TTC549 (cell line): ENCODE measurements around the gene PTTG1.

Source experiments
- FAIRE-seq: peaks from 2 replicates; lab custom pipeline; 2012; peaks lifted over from hg19 to GRCh38; lab: Jason Lieb, UNC

Gene PTTG1

GRCh38 chr5:160473681-160474080, 52.0 kb downstream of the PTTG1 start:
- FAIRE-seq: no peak

- no peak for FAIRE-seq
Measured at GRCh38 chr5:160474084-160474483, 52.4 kb downstream of the PTTG1 start.

- no peak for FAIRE-seq
Measured at GRCh38 chr5:160475864-160476438, 54.3 kb downstream of the PTTG1 start.

- no peak for FAIRE-seq
Measured at GRCh38 chr5:160477266-160477970, 55.8 kb downstream of the PTTG1 start.

DNA sequence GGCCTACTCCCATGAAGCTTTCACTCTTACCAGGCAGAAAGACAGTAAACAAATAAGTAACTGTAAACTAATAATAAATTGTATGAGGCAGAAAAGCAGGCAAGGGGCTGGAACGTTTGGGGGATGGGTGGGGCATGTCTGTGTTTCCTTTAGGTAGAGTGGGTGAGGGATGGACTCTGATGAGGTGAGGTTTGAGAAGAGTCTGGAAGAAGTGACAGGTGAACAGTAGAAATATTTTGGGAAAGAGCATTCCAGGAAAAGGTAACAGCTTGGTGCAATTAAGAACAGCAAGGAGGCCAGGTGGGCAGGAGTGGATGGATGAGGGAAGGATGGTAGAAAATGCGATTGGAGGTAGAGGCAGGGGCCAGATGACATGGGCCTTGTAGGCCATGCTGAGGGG, 56.5 kb downstream of the PTTG1 start:
- no peak for FAIRE-seq
